Stimulated activated CD4-positive, alpha-beta T cell treated with anti-CD3 and anti-CD28 coated beads, Interleukin-2, amount 100 ng/mL, for 24 hours (primary cell): ENCODE results near the gene PLBD2.

Source experiments
- DNase-seq, 2 donors: peaks; one replicate each; pipeline ENCODE4 v3.0.0-alpha.2; 2020

PLBD2 gene

GRCh38 chr12:113397497-113398197 lies 39.3 kb downstream of the PLBD2 start:
- no peak for DNase-seq

- no peak for DNase-seq
Observed at GRCh38 chr12:113398346-113399290, 40.2 kb downstream of the PLBD2 start.

- DNase-seq, result no peak
Observed at GRCh38 chr12:113399490-113399889, 41.1 kb downstream of the PLBD2 start.

GRCh38 chr12:113400362-113400761 lies 42.0 kb downstream of the PLBD2 start:
- DNase-seq, result no peak

GRCh38 chr12:113401066-113402000 lies 42.9 kb downstream of the PLBD2 start:
- DNase-seq, result no peak

- DNase-seq, result no peak
Observed at GRCh38 chr12:113402586-113403260, 44.3 kb downstream of the PLBD2 start.

- DNase-seq, result no peak
Observed at GRCh38 chr12:113403435-113404415, 45.3 kb downstream of the PLBD2 start, which contains the start of gene SDS. Gene SDS, minus strand, starts transcription at chr12:113403887. Its CDS starts 4,179 bp downstream, at chr12:113399708.

- DNase-seq, result no peak
Observed at GRCh38 chr12:113405694-113406093, 47.3 kb downstream of the PLBD2 start.

GRCh38 chr12:113407931-113408600 lies 49.7 kb downstream of the PLBD2 start:
- DNase-seq, result no peak

GRCh38 chr12:113408756-113409298 lies 50.4 kb downstream of the PLBD2 start:
- no peak for DNase-seq

GRCh38 chr12:113409462-113410124 lies 51.2 kb downstream of the PLBD2 start:
- no peak for DNase-seq

GRCh38 chr12:113413488-113413939 lies 55.1 kb downstream of the PLBD2 start:
- DNase-seq, result no peak

- DNase-seq, result no peak
Observed at GRCh38 chr12:113414519-113415038, 56.2 kb downstream of the PLBD2 start.

GRCh38 chr12:113416091-113416754 lies 57.8 kb downstream of the PLBD2 start:
- DNase-seq, result no peak

GRCh38 chr12:113418213-113418879 lies 60.0 kb downstream of the PLBD2 start:
- DNase-seq, result no peak

- DNase-seq, result no peak
Observed at GRCh38 chr12:113420996-113421595, 62.7 kb downstream of the PLBD2 start.
